BE2C (cell line): ENCODE results near the gene METTL25. TPM values are rescaled to one million over a fixed set of nuclear protein-coding genes. Genes with fewer than 3 reads are reported as not detected.

Experiments
- DNase-seq: peaks from one replicate; pipeline ENCODE4 v3.0.0-alpha.2; 2020
- H3K27me3 ChIP-seq: fragments of 250-450 bp; sonication (Bioruptor Pico); 2 replicates; pipeline ENCODE4 v1.5.1; 2020; ENCODE audit warnings: mild to moderate bottlenecking
- H3K36me3 ChIP-seq: fragments of 250-450 bp; sonication (Bioruptor Pico); 2 replicates; pipeline ENCODE4 v1.5.1; 2020; ENCODE audit warnings: mild to moderate bottlenecking
- H3K4me1 ChIP-seq: fragments of 250-450 bp; sonication (Bioruptor Pico); 2 replicates; pipeline ENCODE4 v1.5.1; 2020
- H3K4me3 ChIP-seq: 2 replicates; pipeline ENCODE4 v1.5.1; 2011; ENCODE audit warnings: low read depth, low read length
- H3K9me3 ChIP-seq: fragments of 250-450 bp; sonication (Bioruptor Pico); 2 replicates; pipeline ENCODE4 v1.5.1; 2020
- polyA plus RNA-seq: library from polyadenylated mRNA; unstranded; fragments of >200 nt; gene quantifications from one replicate; pipeline ENCODE4 v1.2.1, GENCODE V29; 2012; ENCODE audit warnings: low read depth, missing spikeins; ENCODE audit not compliant: insufficient read length, insufficient read depth
- TF ChIP-seq, protein P1 (sequence below): IDR thresholded peaks from 2 replicates; pipeline ENCODE4 v1.5.1; 2012; ENCODE audit warnings: mild to moderate bottlenecking, low read depth, low read length

Gene METTL25, protein sequence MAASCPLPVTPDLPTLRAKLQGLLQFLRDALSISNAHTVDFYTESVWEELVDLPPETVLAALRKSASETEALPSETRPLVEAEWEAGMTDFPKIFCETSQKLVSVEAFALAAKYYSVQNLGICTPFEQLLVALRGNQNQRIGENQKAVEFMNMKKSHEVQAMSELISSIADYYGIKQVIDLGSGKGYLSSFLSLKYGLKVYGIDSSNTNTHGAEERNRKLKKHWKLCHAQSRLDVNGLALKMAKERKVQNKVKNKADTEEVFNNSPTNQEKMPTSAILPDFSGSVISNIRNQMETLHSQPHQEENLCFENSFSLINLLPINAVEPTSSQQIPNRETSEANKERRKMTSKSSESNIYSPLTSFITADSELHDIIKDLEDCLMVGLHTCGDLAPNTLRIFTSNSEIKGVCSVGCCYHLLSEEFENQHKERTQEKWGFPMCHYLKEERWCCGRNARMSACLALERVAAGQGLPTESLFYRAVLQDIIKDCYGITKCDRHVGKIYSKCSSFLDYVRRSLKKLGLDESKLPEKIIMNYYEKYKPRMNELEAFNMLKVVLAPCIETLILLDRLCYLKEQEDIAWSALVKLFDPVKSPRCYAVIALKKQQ
- polyA plus RNA-seq: 1.6 TPM

DNA sequence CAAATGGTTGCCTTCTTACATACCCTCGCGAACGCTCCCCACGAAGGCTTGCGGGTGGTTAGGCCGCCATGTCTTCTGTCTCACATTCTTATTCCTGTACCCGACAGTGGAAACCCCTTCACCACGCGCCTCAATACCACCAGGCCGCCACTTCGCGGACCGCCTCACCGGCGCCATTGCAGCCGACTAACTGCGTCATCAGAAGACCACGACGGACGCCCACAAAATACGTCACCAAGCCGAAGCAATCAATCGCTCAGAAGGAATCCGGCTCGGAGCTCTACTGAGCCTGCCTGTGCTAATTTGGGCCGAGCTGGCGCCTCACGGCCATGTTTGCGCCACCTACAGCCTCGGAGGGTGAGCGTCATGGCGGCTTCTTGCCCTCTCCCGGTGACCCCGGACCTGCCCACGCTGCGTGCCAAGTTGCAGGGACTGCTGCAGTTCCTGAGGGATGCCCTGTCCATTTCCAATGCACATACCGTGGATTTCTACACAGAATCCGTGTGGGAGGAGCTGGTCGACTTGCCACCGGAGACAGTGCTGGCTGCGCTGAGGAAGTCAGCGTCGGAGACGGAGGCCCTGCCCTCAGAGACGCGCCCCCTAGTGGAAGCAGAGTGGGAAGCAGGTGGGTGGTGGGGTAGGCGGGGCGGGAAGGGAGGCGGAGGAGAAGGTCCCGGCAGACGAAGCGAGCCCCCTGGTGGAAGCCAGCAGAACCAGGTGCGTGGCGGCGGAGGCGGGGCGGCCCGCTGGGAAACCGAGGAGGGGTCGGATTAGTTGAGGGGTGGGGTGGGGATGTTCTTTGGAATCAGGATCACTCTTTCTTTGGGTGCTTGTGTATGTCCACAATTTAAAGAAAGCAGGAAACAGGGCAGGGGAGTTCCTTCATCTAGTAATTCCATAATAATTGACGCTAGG lies at the start of gene METTL25, which contains the start of gene CCDC59:
Gene METTL25, plus strand, starts transcription at position 330 of the 915 bp plus-strand sequence. Its CDS starts 37 bp downstream, at position 367.
Gene CCDC59, minus strand, starts transcription at position 188 of the 915 bp plus-strand sequence. Its CDS starts 11 bp downstream, at position 177.
- Histone ChIP-seq H3K36me3 (peaks cover 31% of the 10 kb centered on the region), H3K27me3 (no peaks in the 10 kb centered on the region), H3K4me3 (peak within 1 kb of the TSS; percentile 81), H3K4me1 (no peaks in the 10 kb centered on the region), H3K9me3 (no peaks in the 10 kb centered on the region)
- TF ChIP-seq, protein P1, sequence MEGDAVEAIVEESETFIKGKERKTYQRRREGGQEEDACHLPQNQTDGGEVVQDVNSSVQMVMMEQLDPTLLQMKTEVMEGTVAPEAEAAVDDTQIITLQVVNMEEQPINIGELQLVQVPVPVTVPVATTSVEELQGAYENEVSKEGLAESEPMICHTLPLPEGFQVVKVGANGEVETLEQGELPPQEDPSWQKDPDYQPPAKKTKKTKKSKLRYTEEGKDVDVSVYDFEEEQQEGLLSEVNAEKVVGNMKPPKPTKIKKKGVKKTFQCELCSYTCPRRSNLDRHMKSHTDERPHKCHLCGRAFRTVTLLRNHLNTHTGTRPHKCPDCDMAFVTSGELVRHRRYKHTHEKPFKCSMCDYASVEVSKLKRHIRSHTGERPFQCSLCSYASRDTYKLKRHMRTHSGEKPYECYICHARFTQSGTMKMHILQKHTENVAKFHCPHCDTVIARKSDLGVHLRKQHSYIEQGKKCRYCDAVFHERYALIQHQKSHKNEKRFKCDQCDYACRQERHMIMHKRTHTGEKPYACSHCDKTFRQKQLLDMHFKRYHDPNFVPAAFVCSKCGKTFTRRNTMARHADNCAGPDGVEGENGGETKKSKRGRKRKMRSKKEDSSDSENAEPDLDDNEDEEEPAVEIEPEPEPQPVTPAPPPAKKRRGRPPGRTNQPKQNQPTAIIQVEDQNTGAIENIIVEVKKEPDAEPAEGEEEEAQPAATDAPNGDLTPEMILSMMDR: peak; percentile 81
- DNase-seq: peak; percentile 95

DNA sequence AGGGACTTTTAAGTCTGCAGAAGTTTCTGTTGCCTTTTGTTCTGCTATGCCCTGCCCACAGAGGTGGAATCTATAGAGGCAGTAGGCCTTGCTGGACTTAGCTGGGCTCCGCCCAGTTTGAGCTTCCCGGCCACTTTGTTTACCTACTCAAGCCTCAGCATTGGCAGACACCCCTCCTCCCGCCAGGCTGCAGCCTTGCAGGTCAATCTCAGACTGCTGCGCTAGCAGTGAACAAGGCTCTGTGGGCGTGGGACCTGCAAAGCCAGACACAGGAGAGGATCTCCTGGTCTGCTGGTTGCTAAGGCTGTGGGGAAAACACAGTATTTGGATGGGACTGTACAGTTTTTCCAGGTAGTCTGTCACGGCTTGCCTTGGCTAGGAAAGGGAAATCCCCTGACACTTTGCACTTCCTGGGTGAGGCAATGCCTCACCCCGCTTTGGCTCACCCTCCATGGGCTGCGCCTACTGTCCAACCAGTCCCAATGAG lies 43.9 kb upstream of the METTL25 start:
- no peak overlapping the region for H3K4me3 ChIP-seq

DNA sequence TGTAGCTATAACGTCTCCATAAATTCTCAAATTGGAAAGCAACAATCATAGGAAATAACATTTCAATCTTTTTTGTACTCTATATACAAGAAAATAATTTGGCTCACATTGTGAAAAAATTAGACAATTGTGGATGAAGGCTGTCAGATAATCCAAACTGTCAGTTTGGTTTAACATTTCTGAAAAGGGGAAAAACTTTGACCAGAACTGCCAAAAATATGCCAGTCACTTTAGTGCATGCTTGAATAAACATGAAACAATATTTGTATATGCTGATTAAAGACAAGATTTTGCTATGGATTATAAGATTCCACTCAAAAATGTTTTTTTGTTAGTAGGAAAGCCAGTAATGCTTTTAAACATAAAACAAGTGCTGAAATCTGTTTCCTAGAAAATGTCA lies 39.1 kb upstream of the METTL25 start:
- Histone ChIP-seq H3K4me1 (no peaks in the 10 kb centered on the region), H3K9me3 (no peaks in the 10 kb centered on the region), H3K36me3 (no peaks in the 10 kb centered on the region), H3K27me3 (peaks cover 3% of the 10 kb centered on the region; the same call in 1 of the 2 replicates), H3K4me3 (no peak overlapping the region)
- DNase-seq: no peak
- TF ChIP-seq, protein P1: no peak

More for the DNA sequence above, 43.9 kb upstream of the METTL25 start:
- no peaks in the 10 kb centered on the region for H3K27me3 ChIP-seq
- TF ChIP-seq, protein P1: no peak
- H3K9me3 ChIP-seq: no peaks in the 10 kb centered on the region
- no peak for DNase-seq
- no peaks in the 10 kb centered on the region for H3K36me3 ChIP-seq
- no peaks in the 10 kb centered on the region for H3K4me1 ChIP-seq

DNA sequence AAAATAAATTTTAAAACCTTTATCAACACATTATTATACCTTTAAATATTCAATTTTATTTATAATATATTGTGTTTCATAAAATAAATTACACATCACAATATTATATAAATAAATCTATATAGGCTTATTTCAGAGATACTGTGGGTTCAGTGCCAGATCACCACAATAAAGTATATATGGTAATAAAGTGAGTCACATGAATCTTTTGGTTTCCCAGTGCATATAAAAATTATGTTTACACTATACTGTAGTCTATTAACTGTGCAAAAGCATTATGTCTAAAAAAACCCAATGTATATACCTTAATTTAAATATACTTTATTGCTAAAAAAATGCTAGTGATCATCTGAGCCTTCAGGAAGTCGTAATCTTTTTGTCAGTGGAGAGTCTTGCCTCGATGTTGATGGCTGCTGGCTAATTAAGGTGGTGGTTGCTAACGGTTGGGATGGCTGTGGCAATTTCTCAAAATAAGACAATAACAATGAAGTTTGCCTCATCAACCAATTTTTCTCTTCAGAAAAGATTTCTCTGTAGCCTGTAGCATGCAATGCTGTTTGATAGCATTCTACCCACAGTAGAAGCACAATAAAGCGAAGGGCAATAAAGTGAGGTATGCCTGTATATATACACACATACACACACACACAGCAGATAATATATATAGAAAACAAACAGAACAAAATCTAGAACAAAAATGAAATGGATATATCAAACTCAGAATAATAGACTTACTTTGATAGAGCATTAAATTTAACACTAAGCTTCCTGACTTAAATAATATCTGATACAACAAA lies 32.6 kb upstream of the METTL25 start:
- Histone ChIP-seq H3K4me1 (no peaks in the 10 kb centered on the region), H3K27me3 (peaks cover under 1% of the 10 kb centered on the region; the same call in 1 of the 2 replicates), H3K4me3 (no peak overlapping the region), H3K9me3 (no peaks in the 10 kb centered on the region), H3K36me3 (no peaks in the 10 kb centered on the region)
- DNase-seq: no peak
- TF ChIP-seq, protein P1: no peak

DNA sequence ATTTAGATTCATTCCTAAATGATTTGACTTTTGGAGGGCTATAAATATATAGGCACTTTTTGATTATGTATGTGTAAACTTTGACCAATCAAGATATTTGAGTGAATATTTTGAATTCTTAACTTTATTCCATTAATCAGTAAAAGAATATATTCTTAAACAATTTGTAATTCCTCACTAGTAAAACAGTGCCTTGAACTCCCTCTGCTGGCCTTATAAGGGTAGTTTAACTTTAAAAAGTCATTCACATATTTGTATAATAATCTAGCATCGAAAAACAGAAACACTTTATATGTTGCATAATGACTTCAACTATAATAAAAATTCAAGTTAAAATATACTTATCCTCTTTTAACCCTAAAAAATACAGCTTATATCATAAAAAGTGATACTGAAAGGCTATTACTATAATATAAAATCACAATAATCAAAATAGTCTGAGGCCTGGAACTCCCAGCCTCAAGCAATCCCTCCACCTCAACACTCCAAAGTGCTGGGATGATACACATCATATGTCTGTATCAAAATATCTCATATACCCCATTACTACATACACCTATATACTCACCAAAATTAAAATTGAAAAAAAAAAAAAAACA lies 31.3 kb upstream of the METTL25 start:
- H3K27me3 ChIP-seq: no peaks in the 10 kb centered on the region; the same call in 1 of the 2 replicates
- no peaks in the 10 kb centered on the region for H3K9me3 ChIP-seq
- no peaks in the 10 kb centered on the region for H3K4me1 ChIP-seq
- DNase-seq: no peak
- H3K36me3 ChIP-seq: no peaks in the 10 kb centered on the region
- TF ChIP-seq, protein P1: peak; percentile 54
- H3K4me3 ChIP-seq: no peak overlapping the region
